HG03354 (cell line): ENCODE measurements around the gene COG7.
"Not testable (repeated sequence)": the region's sequence is repeated elsewhere in the genome, so short reads cannot be mapped to it uniquely, and the experiment has no call there.

Experiments used
- ATAC-seq: cut with Tn5 transposase; IDR thresholded peaks from one replicate; pipeline ENCODE4 v1.9.1; 2021; ENCODE audit warnings: mild to moderate bottlenecking; ENCODE audit not compliant: unreplicated experiment, poor library complexity, severe bottlenecking

The COG7 gene

DNA sequence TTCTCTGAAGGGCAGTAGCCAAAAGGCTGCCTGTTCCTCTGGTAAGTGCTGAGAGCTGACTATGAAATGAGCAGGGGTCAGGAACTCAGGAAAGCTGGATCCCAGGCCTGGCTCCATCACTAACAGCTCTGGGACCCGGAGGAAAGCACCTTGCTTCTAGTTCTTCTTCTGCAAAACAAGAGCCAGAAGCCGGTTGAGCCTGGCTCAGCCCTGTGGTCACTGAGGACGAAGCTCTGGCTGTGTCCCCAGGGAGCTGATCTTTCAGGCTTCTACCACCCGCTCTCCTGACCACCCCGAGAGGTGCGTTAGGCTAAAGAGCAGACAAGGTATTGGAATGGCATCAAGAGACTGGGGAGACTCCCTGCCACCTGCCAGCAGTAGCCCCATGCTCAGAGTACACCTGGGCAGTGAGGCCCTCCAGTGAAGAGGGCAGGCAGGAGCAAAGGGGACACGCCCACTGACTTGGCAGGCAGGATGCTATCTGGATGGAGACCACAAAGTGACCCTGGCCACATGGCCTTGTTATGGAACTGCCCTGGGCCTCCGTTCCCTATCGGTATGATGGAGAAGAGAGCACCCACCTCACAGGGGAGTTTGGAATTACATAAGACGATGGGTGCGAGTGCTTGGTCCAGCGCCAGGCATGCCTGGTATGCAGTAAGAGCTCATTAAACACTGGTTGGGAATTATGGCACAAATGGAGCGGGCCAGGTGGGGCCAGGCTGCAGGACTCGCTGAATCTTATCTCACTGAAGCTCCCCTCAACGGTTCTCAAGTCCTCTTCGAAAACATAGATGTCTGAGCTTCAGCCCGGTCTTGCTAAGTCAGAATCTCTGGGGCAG is 61.4 kb downstream of the COG7 start:
- no peak for ATAC-seq

DNA sequence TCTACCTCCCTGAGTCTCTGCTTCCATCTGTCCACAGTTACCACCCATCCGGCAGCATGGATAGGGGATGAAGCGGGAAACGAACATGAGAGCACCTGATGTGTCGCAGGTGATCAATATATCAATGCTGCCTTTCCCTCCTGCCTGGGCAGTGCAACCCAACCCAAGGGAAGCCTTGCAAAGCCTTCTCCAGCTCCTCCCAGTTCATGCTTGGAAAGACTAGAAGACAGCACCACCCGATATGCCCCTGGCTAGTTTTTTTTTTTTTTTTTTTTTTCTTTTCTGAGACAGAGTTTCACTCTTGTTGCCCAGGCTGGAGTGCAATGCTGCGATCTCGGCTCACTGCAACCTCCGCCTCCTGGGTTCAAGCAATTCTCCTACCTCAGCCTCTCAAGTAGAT is 63.1 kb downstream of the COG7 start:
- not testable (repeated sequence) for ATAC-seq

DNA sequence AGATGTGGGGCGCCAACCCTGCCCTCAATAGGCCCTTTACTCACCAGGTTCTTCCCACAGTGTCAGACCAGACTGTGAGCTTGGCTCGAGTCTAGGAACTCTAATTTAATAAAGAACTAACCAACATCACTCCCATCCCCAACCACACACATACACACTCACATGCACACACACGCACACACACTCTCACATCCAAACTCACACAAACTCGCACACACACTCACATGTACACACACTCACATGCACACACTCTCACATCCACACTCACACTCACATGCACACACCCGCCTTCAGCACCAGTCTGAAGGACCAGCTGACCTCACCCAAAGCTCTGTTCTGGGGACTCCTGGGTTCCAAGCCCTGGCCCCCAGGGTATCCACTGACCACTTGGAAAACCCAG is 63.8 kb downstream of the COG7 start:
- ATAC-seq: no peak

DNA sequence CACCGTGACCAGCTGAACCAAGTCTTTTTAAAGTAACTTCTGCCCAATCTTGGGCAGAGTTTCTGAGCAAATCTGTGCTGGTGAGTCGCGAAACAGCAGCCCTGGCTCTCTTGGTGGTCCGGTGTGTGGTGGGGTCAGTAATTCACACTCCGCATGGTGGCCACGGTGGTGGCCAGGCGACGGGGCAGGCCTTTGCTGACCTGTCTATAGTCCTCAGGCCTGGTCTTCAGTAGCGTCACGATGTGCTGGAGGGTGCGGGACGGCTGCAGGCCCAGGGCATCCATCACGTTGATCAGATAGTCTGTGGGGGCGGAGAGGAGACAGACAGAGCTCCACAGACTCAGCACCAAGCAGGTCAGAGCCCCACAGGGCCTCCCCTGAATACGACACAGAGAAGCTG is 64.2 kb downstream of the COG7 start:
- ATAC-seq: no peak

DNA sequence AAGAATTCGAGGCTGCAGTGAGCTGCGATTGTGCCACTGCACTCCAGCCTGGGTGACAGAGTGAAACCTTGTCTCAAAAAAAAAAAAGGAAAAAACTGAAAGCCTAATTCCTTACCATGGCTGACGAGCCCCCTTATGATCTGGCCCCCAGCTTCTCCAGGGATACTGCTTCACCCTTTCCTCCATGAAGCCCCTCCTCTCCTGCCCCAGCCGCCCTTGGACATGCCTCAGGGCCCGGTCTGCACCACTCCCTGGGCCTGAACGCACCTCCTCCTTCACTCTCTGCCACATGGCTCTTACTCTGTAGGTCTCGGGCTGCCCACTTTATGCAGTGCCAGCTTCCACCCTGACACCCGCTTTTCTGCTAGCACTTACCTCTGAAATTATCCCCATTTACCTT is 65.3 kb downstream of the COG7 start:
- no peak for ATAC-seq

DNA sequence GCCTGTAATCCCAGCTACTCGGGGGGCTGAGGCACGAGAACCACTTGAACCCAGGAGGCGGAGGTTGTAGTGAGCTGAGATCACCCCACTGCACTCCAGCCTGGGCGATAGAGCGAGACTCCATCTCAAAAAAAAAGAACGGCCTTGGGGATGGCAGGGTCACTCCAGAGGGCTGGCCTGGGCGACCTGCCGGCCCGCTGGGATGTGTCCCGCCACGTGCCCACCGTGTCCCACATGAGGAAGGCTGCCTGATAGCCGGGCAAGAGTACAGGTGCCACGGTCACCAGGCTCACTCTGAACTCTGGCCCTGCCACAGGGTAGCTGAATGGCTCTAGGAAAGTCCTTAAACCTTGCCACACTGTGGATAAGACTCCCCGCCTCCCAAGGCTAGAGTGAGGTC is 67.5 kb downstream of the COG7 start:
- no peak for ATAC-seq

DNA sequence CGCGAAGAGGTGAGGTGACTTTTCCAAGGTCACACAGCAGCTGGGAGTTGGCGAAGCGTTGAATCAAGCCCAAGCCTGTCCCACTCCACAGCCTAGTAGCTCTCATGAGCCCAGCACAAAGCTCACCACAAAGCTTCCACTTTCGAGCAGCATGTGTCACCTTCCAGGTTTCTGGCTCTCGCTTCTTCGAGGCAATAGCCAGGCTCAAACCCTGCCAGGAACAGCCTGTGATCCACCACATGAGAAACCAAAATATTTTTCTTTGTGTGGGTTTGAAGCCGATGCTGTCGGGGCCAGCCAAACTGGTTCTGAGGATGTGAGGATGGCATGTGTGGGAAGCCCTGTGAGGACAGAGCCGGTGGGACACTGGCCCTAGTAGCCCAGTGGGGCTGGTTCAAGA is 68.1 kb downstream of the COG7 start:
- no peak for ATAC-seq

DNA sequence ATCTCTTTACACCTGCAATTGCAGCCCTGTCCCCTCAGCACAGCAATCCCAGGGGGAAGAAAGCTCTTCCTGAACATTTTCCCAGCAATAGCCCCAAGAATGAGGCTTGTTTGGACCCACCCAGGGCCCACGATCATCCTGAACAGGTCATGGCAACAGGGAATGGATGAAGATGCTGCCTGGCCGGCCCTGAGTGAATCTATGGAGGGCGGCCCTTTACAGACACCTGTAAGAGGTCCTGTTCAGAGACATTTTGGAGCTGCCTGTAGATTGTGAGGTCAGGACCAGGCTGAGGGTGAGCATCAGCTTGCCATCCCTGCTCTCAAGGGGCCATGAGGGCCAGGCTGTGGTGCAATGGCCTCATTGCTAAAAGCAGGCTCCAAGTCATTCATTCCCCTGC is 69.1 kb downstream of the COG7 start:
- ATAC-seq: no peak

DNA sequence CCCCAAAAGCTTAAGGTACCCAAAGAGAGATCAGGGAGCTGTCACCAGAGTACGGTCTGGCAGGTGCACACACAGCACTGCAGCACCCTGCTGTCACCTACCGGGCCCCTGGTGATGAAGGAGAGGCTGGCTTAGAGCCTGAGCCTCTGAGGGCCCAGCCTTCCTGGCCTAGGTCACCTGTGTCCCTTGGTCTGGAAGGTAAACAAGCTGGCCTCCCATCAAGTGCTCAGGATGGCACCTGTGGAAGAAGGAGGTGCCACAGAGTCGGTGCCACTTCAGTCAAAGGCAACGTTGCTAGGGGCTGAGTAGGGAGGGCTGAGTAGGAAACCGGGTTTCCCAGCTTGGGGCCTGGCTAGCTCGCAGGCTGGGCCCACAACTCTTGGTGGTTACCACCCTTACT is 70.7 kb downstream of the COG7 start:
- ATAC-seq: no peak

DNA sequence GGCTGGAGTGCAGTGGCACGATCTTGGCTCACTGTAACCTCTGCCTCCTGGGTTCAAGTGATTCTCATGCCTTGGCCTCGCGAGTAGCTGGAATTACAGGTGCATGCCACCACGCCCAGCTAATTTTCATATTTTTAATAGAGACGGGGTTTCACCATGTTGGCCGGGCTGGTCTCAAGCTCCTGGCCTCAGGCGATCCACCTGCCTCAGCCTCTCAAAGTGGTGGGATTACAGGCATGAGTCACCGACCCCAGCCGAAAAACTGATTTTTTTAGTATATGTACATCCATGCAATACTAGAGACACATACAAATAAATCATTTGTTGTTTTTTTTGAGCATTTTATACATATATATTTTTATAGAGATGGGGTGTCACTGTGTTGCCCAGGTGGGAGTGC is 71.3 kb downstream of the COG7 start:
- ATAC-seq: not testable (repeated sequence)

DNA sequence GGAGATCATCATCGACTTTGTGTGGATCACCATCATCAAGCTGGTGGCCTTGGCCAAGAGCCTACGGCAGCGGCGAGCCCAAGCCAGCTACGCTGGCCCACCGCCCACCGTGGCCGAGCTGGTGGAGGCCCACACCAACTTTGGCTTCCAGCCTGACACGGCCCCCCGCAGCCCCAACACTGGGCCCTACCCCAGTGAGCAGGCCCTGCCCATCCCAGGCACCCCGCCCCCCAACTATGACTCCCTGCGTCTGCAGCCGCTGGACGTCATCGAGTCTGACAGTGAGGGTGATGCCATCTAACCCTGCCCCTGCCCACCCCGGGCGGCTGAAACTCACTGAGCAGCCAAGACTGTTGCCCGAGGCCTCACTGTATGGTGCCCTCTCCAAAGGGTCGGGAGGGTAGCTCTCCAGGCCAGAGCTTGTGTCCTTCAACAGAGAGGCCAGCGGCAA is 72.5 kb downstream of the COG7 start:
- no peak for ATAC-seq

DNA sequence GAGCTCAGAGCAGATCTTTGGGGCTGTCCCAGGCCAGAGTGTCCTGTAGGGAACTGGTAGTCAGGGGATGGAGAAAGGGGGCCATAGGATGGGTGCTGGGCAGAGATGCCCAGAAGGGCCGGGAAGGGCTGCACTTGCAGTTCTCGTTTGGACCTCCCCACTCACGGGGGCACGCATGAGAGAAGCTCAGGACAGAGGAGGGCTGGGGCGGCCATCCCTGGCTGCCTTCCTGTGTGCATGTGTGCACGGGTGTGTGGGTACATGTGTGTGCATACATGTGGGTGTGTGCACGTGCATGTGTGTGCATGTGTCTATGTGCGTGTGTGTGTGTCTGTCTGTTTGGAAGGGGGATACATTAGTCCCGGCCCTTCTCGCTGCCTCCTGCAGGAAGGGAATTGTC is 73.3 kb downstream of the COG7 start:
- no peak for ATAC-seq

DNA sequence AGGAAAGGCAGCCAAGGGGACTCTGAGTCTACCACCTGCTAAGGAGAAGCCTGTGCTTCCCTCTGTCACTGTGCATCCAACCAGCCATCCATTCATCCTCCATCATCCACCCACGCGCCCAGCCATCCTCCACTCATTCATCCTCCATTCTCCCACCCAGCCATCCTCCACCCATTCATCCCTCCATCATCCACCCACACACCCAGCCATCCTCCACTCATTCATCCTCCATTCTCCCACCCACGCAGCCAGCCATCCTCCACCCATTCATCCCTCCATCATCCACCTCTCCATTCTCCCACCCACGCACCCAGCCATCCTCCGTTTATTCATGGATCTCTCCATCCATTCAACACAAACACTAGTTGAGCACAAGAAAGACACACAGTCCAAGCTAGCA is 74.1 kb downstream of the COG7 start:
- ATAC-seq: no peak

DNA sequence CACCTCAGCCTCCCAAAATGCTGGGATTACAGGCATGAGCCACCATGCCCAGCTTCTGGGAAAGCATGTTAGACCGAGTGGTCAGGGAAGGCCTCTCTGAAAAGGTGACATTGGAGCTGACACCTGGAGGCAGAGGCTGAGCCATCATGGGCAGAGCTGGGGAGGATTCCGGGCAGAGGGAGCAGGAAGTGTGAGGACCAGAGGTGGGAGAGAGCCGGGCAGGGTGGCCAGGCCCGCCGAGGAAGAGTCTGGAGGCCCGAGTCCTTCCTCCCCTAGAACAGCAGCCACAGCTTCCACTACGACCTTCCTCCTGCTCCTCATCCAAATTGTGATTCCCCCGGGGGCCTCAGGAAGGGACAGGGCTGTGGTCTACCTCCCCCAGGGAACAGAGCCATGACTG is 74.7 kb downstream of the COG7 start:
- no peak for ATAC-seq

DNA sequence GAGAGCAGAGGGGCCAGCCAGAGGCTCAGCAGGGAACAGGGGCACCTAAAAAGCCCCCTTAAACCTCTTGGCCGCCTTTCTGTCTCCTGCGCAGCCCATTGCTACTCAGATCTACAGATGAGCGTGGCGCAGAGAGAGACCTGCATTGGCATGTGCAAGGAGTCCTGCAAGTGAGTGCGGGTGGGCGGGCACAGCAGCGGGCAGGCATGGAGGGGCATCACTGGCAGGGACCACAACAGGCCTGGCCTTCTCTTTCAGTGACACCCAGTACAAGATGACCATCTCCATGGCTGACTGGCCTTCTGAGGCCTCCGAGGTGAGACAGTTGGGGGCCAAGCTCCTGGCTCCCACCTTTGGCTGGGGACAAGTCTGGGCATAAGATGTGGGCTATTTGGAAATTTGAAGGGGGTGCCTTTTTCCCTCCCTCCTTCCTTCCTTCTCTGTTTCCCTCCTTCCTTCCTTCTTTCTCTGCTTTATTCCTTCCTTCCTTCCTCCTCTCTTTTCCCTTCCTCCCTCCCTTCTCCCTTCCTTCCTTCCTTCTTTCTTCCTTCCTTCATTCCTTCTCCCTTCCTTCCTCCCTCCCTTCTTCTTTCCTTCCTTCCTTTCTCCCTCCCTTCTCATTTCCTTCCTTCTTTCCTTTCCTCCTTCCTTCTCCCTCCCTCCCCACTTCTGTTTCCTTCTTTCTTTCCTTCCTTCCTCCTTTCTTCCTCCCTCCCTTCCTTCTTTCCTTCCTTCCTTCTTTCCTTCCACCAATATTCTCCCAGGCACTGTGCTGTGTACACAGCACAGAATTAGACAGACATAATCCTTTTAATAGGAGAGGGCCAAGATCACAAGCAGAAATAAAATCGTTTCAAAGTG is 75.7 kb downstream of the COG7 start:
- no peak for ATAC-seq

DNA sequence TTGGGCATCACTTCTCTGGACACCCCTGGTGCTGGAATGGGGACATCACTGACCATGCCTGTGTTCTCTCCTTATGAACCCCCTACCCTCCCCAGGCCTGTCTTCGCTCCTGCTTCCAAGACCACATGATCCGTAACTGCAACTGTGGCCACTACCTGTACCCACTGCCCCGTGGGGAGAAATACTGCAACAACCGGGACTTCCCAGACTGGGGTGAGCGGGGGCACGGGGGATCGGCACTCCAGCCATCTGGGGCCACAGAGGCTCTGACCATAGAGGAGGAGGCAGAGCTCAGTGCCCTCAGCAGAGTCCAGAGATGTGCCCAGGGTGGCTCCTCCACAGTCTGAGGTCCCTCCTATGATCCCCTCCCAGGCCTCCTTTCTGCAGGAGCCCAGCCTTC is 77.3 kb downstream of the COG7 start:
- ATAC-seq: no peak

DNA sequence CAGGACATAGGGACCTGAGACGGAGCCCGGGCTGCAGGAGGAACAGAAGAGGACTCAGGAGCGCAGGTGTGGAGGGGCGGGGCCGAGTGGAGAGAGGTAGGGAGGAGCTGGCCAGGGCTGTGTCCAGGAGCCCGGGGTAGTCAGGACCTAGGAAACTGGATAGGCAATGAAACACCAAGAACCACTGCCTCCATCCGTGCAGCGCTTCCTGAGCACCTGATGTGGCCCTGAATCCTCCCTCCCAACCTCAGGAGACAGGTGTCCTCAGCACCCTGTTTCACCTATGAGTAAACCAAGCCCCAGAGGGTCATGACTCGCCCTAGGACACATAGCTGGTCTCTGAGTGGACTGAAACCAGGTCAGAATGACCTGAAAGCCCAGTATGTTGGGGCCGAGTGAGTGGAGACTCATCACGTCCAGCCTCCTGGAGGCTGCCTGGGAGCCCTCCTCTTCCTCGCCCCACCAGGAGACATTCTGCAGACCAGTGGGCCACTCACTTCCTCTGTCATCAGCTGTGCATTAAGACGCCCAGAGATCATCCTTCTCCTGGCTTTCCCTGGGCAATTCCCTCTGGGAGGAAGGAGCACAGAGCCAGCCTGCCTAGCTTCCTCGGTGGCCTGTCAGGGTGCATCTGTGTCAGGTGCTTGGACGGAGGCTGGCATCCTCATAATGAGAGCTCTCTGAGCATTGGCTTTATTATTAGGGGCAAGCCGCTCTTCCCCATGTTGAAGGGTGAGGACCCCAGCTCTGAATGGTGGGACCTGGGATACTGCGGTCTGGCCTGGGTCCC is 78.1 kb downstream of the COG7 start:
- no peak for ATAC-seq

DNA sequence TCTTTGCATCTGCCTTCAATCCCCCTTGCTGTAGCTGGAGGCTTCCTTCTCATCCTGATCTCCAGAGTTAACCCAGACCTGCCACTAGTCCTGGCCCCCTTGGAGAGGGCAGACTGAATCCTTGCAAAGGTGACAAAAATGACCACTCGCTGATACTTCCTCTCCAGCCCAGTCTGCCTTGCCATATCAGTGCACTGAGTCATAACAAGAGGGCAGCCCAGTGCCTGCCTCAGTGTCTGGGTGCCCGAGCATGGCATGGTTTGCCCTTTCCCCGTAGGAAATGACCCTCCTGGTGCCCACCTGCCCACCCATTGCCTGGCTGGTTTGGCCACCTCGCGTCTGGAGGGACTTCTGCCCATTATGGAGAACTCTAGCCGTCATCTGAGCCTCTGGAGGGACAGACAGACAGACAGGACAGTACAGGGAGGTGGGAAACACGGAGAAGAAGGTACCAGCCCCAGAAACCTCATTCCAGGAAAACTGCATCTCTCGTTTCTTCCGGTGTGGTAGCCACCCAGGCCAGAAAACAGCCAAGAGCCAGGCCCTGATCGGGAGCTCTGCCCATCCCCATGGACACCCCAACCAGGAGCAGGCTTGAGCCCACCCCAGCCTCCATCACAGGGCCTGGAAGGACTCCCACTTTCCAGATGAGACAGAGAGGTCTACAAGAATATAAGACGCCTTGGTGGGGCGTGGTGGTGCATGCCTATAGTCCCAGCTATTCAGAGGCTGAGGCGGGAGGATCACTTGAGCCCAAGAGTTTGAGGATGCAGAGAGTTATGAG is 79.4 kb downstream of the COG7 start:
- no peak for ATAC-seq

DNA sequence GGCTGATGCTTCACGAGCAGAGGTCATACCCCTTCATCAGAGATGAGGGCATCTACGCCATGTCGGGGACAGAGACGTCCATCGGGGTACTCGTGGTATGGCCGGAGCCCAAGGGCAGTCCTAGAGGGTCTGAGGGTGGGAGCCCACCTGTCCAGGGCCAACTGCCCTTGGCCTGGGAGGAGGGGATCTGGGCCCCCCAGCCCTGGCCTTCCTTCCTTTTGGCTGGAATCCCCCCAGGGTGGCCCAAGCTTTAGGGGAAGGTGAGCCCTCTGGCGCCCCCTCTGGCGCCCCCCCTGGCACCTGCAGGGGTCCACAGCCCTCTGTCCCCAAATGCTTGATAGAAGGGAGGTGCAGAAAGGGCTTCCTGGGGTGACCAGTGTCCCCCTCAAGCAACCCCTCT is 81.6 kb downstream of the COG7 start:
- no peak for ATAC-seq

DNA sequence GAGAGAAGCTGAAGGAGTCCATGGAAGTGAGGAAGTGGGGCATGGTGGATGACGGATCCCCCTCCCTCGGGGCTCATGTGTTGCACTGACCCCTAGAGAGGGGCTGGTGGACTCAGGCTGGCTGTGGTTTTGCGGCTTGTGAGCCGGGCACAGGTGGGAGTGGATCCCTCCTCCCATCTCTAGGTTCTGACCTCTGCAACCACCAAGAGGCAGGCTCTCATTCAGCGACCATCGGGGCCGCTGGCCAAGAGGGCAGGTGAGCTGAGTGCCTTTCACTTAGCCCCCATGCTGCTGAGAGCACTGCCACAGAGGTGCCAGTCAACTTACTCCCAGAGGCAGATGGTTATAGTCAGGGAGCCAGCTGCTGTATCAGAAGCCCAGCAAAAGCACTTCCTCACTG is 83.6 kb downstream of the COG7 start:
- ATAC-seq: no peak
